ENCODE results near the gene MEN1.
A peak's percentile ranks its signal among the peaks of the same experiment; 100 is the strongest.

Gene MEN1

DNA sequence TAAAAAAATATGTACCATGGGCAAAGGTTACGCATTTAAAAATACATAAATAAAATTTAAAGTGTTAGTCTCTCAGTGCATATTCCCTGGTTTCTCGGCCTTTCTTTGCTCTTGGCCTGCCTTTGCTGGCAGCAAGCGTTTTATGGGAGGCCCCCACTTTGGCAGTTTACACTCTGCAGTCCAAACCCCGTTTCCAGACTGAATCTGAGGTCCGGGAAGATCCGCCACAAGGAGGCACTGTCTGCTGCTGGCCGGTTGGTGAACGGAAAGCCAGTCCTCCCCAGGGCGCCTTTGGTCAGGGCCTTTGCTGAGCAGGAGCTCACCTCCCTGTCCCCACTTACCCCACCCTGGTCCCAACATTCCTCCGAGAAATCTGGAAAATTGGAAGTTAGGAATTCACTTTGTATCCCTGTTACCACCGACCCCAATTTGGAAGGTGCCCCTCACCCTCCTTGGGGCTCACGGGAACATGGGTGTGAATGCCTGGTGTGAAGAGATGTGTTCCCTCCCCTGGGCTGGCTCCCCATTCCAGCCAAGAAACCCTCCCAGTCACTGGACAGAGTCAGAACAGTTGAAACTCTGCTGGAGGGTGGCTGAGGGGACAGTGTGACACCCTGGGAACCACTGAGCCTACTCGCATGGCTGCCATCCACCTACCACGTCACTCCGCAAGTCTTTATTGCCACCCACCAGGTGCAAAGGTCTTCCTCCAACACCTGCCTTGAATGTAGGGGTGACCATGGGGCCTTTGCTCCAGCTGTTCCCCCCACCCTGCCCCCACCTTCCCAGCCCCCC lies 22.6 kb downstream of the MEN1 start:
- no peak overlapping the region for H3K4me3 ChIP-seq (replicated peaks; ENCODE audit: low read depth, low read length)
- DNase-seq (ENCODE audit: low read depth), result peak; percentile 64
- TF ChIP-seq, protein P1, sequence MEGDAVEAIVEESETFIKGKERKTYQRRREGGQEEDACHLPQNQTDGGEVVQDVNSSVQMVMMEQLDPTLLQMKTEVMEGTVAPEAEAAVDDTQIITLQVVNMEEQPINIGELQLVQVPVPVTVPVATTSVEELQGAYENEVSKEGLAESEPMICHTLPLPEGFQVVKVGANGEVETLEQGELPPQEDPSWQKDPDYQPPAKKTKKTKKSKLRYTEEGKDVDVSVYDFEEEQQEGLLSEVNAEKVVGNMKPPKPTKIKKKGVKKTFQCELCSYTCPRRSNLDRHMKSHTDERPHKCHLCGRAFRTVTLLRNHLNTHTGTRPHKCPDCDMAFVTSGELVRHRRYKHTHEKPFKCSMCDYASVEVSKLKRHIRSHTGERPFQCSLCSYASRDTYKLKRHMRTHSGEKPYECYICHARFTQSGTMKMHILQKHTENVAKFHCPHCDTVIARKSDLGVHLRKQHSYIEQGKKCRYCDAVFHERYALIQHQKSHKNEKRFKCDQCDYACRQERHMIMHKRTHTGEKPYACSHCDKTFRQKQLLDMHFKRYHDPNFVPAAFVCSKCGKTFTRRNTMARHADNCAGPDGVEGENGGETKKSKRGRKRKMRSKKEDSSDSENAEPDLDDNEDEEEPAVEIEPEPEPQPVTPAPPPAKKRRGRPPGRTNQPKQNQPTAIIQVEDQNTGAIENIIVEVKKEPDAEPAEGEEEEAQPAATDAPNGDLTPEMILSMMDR (IDR thresholded peaks at IDR 0.05; ENCODE audit: low read length, missing control alignments), result peak; percentile 86

DNA sequence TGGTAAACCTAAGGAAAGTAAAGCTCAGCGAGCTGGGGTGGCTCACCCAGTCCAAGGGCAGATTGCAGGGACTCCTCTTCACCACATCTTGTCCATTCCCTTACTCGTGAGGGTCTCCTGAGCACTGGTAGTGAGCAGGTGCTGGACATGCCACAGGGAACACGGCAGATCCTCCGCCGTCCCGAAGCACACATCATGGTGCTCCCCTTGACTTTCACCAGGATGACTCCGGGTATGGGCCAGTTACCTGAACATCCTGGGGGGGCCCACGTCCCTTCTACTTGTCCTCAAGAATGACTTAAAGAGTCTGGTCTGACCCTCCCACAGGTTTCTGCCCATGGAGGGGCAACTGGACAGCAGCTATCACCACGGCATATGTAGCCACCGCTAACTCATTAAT lies 24.0 kb downstream of the MEN1 start:
- no peak for DNase-seq (ENCODE audit: low read depth)
- TF ChIP-seq, protein P1 (IDR thresholded peaks at IDR 0.05; ENCODE audit: low read length, missing control alignments), result no peak
- no peak overlapping the region for H3K4me3 ChIP-seq (replicated peaks; ENCODE audit: low read depth, low read length)

GRCh38 chr11:64784813-64785581 lies 25.4 kb downstream of the MEN1 start:
- H3K4me3 ChIP-seq (replicated peaks; ENCODE audit: low read depth, low read length), result no peak overlapping the region
- TF ChIP-seq, protein P1 (IDR thresholded peaks at IDR 0.05; ENCODE audit: low read length, missing control alignments), result no peak
- DNase-seq (ENCODE audit: low read depth), result no peak

GRCh38 chr11:64778473-64779298 lies 31.7 kb downstream of the MEN1 start, which contains the start of gene SF1:
SF1 (minus strand) TSS chr11:64778542; CDS start chr11:64778392, 150 bp downstream.
- peak within 1 kb of the TSS; percentile 90 for H3K4me3 ChIP-seq (replicated peaks; ENCODE audit: low read depth, low read length)
- DNase-seq (ENCODE audit: low read depth), result peak; percentile 100
- TF ChIP-seq, protein P1 (IDR thresholded peaks at IDR 0.05; ENCODE audit: low read length, missing control alignments), result no peak

GRCh38 chr11:64778223-64778472 lies 32.2 kb downstream of the MEN1 start:
- H3K4me3 ChIP-seq (replicated peaks; ENCODE audit: low read depth, low read length), result peak overlapping the region; percentile 90
- no peak for DNase-seq (ENCODE audit: low read depth)
- TF ChIP-seq, protein P1 (IDR thresholded peaks at IDR 0.05; ENCODE audit: low read length, missing control alignments), result no peak

DNA sequence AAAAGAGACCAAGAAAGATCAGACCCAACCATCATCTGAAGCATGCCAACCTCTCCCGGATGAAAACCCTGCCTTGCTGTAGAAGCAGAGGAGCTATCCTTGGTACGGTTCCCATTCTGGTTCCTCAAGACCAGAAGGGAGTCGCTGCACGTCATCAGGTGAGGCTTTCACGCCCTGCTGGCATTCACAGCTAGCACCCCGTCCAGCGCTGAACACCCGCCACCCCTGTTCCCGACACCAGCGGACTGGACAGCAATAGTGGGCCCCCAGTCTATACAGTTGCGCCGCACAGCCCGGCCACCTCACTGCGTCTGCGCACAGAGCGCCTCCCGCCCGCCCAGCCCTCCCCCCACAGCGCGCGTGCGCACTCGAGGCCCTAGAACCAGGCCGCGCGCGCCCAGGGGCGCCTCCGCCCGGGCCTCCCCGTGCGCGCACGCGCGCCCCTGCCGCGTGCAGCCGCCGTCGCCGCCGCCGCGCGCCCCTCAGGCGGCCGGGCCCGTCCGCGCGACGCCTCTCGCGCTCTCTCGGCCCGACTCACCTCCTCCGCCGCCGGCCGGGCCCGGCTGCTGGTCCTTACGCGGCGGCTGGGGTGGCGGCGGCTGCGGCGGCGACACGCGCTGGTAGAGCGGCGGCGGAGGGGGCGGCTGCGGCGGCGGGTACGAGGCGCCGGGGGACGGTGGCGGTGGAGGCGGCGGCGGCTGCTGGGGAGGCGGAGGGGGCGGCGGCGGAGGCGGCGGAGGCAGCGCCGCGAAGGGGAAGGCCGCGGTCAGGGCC lies 32.7 kb downstream of the MEN1 start:
- TF ChIP-seq, protein P1 (IDR thresholded peaks at IDR 0.05; ENCODE audit: low read length, missing control alignments), result no peak
- DNase-seq (ENCODE audit: low read depth), result peak; percentile 81
- peak overlapping the region; percentile 90 for H3K4me3 ChIP-seq (replicated peaks; ENCODE audit: low read depth, low read length)
